ENCODE measurements around the gene PTGR2.
"Not testable (repeated sequence)": the region's sequence is repeated elsewhere in the genome, so short reads cannot be mapped to it uniquely, and the experiment has no call there.

PTGR2 gene

DNA sequence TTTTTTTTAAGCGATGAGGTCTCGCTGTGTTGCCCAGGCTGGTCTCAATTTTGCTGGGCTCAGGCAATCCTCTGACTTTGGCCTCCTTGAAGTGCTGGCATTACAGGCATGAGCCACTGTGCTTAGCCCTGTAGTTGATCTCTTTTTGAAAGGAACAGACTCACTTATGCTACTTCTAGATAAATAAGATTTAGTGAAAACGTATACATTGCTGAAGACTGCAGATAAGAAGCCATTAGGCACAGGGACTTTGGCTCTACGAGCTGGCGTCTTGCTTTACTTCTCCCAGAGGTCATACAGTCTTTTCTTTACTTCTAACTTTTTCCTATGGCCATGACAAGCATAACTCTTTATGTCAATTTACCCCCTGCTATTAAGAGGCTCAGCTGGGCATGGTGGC is 9.4 kb downstream of the PTGR2 start:
- H3K27ac ChIP-seq (ENCODE audit: low read length), result no peak overlapping the region
- peaks cover 4% of the 10 kb centered on the region; the same call in 1 of the 2 replicates for H3K36me3 ChIP-seq (ENCODE audit: control insufficient read depth, insufficient read depth, low read length)
- H3K27me3 ChIP-seq (ENCODE audit: control insufficient read depth, insufficient read depth, low read length), result no peaks in the 10 kb centered on the region
- H3K4me1 ChIP-seq (ENCODE audit: control insufficient read depth, insufficient read depth, low read length), result no peaks in the 10 kb centered on the region
- H3K4me3 ChIP-seq (ENCODE audit: low read length), result no peak overlapping the region
- no peak for DNase-seq (ENCODE audit: low read depth, low spot score)
- no peaks in the 10 kb centered on the region for H3K9me3 ChIP-seq (ENCODE audit: control insufficient read depth, insufficient read depth, low read length)
- WGBS (ENCODE audit: insufficient coverage, insufficient read length), result no CpG with 5 or more reads among the region's 5 CpGs

DNA sequence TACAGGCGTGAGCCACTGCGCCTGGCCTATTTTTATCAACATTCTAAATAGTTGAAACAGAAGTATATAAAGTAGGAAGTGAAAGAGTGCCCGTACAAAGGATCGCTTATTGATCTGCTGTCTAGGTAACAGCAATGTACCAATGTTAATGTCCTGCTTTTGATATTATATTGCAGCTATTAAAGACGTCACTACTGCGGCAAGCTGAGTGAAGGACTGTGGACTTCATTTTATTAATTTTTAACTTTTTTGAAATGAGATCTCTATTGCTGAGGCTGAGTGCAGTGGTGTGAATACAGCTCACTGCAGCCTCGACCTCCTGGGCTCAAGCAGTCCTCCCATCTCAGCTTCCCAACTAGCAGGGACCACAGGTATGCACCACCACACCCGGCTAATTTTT is 10.8 kb downstream of the PTGR2 start:
- Histone ChIP-seq H3K4me3 (ENCODE audit: low read length) (no peak overlapping the region), H3K27me3 (ENCODE audit: control insufficient read depth, insufficient read depth, low read length) (no peaks in the 10 kb centered on the region), H3K4me1 (ENCODE audit: control insufficient read depth, insufficient read depth, low read length) (no peaks in the 10 kb centered on the region), H3K9me3 (ENCODE audit: control insufficient read depth, insufficient read depth, low read length) (no peaks in the 10 kb centered on the region), H3K36me3 (ENCODE audit: control insufficient read depth, insufficient read depth, low read length) (peaks cover 4% of the 10 kb centered on the region; the same call in 1 of the 2 replicates), H3K27ac (ENCODE audit: low read length) (no peak overlapping the region)
- DNase-seq (ENCODE audit: low read depth, low spot score), result no peak
- no CpG with 5 or more reads among the region's 8 CpGs for WGBS (ENCODE audit: insufficient coverage, insufficient read length)

DNA sequence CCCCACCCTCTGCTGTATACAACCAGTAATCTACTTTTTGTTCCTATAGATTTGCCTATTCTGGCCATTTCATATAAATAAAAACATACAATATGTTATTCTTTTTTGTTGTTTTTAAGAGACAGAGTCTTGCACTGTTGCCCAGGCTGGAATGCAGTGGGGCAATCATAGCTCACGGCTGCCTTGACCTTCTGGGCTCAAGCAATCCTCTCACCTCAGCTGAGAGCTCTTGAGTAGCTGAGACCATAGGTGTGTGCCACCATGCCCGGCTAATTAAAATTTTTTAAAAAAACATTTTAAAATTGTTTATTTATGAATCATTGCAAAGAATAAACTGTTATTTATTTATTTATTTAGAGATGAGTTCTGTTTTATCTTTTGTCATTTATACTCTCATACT is 11.6 kb downstream of the PTGR2 start:
- WGBS (ENCODE audit: insufficient coverage, insufficient read length), result no CpG with 5 or more reads among the region's 2 CpGs
- H3K27me3 ChIP-seq (ENCODE audit: control insufficient read depth, insufficient read depth, low read length), result no peaks in the 10 kb centered on the region
- peaks cover 4% of the 10 kb centered on the region; the same call in 1 of the 2 replicates for H3K36me3 ChIP-seq (ENCODE audit: control insufficient read depth, insufficient read depth, low read length)
- no peaks in the 10 kb centered on the region for H3K4me1 ChIP-seq (ENCODE audit: control insufficient read depth, insufficient read depth, low read length)
- no peak overlapping the region for H3K4me3 ChIP-seq (ENCODE audit: low read length)
- no peak overlapping the region for H3K27ac ChIP-seq (ENCODE audit: low read length)
- DNase-seq (ENCODE audit: low read depth, low spot score), result no peak
- no peaks in the 10 kb centered on the region for H3K9me3 ChIP-seq (ENCODE audit: control insufficient read depth, insufficient read depth, low read length)

DNA sequence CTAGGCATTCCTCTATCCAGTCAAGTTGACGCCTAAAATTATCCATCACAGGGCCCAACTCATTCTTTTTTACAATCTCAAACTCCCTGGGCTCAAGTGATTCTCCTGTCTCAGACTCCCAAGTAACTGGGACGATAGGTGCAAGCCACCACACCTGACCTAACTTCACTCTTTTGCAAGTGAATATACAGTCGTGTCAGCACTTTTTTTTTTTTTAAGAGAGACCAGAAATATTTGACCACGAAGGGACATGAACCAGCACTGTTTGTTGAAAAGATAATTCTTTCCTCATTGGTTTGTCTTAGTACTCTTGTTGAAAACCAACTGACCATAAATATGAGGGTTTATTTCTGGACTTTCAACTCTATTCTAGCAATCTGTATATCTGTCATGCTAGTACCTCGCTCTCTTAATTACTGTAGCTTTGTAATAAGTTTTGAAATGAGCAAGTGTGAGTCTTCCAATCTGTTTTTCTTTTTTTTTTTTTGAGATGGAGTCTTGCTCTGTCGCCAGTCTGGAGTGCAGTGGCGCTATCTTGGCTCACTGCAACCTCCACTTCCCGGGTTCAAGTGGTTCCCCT is 14.0 kb downstream of the PTGR2 start:
- peaks cover 4% of the 10 kb centered on the region; the same call in 1 of the 2 replicates for H3K36me3 ChIP-seq (ENCODE audit: control insufficient read depth, insufficient read depth, low read length)
- no peaks in the 10 kb centered on the region for H3K4me1 ChIP-seq (ENCODE audit: control insufficient read depth, insufficient read depth, low read length)
- no peaks in the 10 kb centered on the region for H3K27me3 ChIP-seq (ENCODE audit: control insufficient read depth, insufficient read depth, low read length)
- DNase-seq (ENCODE audit: low read depth, low spot score), result no peak
- no CpG with 5 or more reads among the region's 8 CpGs for WGBS (ENCODE audit: insufficient coverage, insufficient read length)
- no peak overlapping the region for H3K27ac ChIP-seq (ENCODE audit: low read length)
- H3K4me3 ChIP-seq (ENCODE audit: low read length), result no peak overlapping the region
- H3K9me3 ChIP-seq (ENCODE audit: control insufficient read depth, insufficient read depth, low read length), result no peaks in the 10 kb centered on the region

DNA sequence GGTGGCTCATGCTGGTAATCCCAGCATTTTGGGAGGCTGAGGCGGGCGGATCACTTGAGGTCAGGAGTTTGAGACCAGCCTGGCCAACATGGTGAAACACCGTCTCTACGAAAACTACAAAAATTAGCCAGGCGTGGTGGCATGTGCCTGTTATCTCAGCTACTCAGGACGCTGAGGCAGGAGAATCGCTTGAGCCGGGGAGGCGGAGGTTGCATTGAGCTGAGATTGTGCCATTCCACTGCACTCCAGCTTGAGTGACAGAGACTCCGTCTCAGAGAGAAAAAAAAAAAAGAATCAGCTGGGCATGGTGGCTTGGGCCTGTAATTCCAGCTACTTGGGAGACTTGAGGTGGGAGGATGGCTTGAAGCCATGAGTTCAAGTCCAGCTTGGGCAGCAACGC is 18.1 kb downstream of the PTGR2 start:
- H3K27me3 ChIP-seq (ENCODE audit: control insufficient read depth, insufficient read depth, low read length); H3K36me3 ChIP-seq (ENCODE audit: control insufficient read depth, insufficient read depth, low read length); H3K9me3 ChIP-seq (ENCODE audit: control insufficient read depth, insufficient read depth, low read length); DNase-seq (ENCODE audit: low read depth, low spot score); H3K4me3 ChIP-seq (ENCODE audit: low read length); H3K27ac ChIP-seq (ENCODE audit: low read length); H3K4me1 ChIP-seq (ENCODE audit: control insufficient read depth, insufficient read depth, low read length): not testable (repeated sequence)
- WGBS (ENCODE audit: insufficient coverage, insufficient read length), result no CpG with 5 or more reads among the region's 11 CpGs

DNA sequence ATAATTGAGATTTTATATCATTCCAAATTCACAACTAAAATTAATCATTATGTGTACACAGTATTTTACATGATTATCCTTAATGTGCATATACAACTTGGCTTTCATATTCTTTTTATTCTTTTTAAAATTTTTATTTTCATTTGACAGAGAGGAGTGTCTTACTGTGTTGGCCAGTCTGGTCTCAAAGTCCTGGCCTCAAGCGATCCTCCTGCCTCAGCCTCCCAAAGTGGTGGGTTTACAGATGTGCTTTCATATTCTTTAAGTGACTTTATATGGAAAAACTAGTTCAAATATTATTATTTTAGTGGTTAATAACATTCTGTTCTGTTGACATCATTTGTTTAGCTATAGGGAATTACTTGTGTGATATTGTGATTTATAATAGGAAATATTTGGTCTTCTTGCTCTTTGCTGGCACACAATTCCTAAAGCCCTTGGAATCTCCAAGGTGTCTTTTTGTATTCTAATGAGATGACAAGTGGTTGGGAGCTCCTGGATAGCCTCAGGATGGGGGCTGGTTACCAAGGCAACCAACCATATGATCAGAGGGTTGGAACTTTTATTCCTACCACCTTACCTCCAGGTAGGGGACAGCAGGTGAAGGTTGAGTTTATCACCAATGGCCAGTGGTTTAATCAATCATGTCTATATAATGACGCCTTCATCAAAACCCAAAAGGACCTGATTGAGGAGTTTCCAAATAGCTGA is 19.0 kb downstream of the PTGR2 start:
- no peak for DNase-seq (ENCODE audit: low read depth, low spot score)
- no peak overlapping the region for H3K4me3 ChIP-seq (ENCODE audit: low read length)
- H3K36me3 ChIP-seq (ENCODE audit: control insufficient read depth, insufficient read depth, low read length), result no peaks in the 10 kb centered on the region
- H3K4me1 ChIP-seq (ENCODE audit: control insufficient read depth, insufficient read depth, low read length), result no peaks in the 10 kb centered on the region
- H3K27ac ChIP-seq (ENCODE audit: low read length), result no peak overlapping the region
- no peaks in the 10 kb centered on the region for H3K27me3 ChIP-seq (ENCODE audit: control insufficient read depth, insufficient read depth, low read length)
- no CpG with 5 or more reads among the region's 2 CpGs for WGBS (ENCODE audit: insufficient coverage, insufficient read length)
- H3K9me3 ChIP-seq (ENCODE audit: control insufficient read depth, insufficient read depth, low read length), result no peaks in the 10 kb centered on the region

DNA sequence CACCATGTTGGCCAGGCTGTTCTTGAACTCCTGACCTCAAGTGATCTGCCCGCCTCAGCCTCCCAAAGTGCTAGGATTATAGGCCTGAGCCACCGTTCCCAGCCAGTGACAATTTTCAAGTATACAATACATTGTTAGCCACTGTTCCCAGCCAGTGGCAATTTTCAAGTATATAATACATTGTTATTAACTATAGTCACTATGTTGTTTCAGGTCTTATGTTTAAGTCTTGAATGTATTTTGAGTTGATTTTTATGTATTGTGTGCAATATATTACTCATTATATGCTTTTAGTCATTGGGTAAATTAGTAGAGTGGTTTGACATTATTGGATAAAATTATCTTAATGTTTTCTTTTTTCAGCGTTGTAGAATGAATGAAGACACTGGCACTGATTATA is 22.0 kb downstream of the PTGR2 start:
- H3K4me1 ChIP-seq (ENCODE audit: control insufficient read depth, insufficient read depth, low read length), result no peaks in the 10 kb centered on the region
- H3K9me3 ChIP-seq (ENCODE audit: control insufficient read depth, insufficient read depth, low read length), result no peaks in the 10 kb centered on the region
- H3K27me3 ChIP-seq (ENCODE audit: control insufficient read depth, insufficient read depth, low read length), result no peaks in the 10 kb centered on the region
- no peaks in the 10 kb centered on the region for H3K36me3 ChIP-seq (ENCODE audit: control insufficient read depth, insufficient read depth, low read length)
- no CpG with 5 or more reads among the region's 3 CpGs for WGBS (ENCODE audit: insufficient coverage, insufficient read length)
- no peak overlapping the region for H3K27ac ChIP-seq (ENCODE audit: low read length)
- H3K4me3 ChIP-seq (ENCODE audit: low read length), result no peak overlapping the region
- no peak for DNase-seq (ENCODE audit: low read depth, low spot score)

DNA sequence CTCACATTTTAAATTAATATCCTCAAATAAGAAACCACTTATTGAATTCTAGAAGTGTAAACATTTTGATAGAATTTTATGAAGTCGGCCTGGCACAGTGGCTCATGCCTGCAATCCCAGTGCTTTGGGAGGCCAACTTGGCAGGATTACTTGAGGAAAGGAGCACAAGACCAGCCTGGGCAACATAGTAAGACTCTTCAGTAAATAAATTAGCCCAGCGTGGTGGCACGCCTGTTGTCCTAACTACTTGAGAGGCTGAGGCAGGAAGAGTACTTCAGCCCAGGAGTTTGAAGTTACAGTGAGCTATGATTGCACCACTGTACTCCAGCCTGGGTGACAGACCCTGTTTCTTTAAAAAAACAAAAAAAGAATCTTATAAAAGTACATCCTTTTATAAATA is 26.2 kb downstream of the PTGR2 start:
- WGBS (ENCODE audit: insufficient coverage, insufficient read length), result no CpG with 5 or more reads among the region's 3 CpGs

DNA sequence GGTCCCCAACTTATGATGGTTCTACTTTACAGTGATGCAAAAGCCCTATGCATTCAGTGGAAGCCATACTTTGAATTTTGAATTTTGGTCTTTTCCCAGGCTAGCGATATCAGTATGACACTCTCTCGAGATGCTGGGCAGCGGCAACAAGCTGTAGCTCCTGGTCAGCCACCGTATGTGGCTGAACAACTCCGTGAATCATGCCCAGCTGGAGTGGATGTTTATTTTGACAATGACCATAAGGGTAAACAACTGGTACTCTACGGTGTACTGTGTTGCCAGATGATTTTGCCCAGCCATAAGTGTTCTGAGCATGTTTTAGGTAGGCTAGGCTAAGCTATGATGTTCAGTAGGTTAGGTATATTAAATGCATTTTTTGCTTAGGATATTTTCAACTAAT is 26.8 kb downstream of the PTGR2 start:
- DNase-seq (ENCODE audit: low read depth, low spot score), result no peak
- no peaks in the 10 kb centered on the region for H3K9me3 ChIP-seq (ENCODE audit: control insufficient read depth, insufficient read depth, low read length)
- no CpG with 5 or more reads among the region's 6 CpGs for WGBS (ENCODE audit: insufficient coverage, insufficient read length)
- no peak overlapping the region for H3K4me3 ChIP-seq (ENCODE audit: low read length)
- no peaks in the 10 kb centered on the region for H3K27me3 ChIP-seq (ENCODE audit: control insufficient read depth, insufficient read depth, low read length)
- H3K36me3 ChIP-seq (ENCODE audit: control insufficient read depth, insufficient read depth, low read length), result no peaks in the 10 kb centered on the region
- no peak overlapping the region for H3K27ac ChIP-seq (ENCODE audit: low read length)
- no peaks in the 10 kb centered on the region for H3K4me1 ChIP-seq (ENCODE audit: control insufficient read depth, insufficient read depth, low read length)

More for the DNA sequence above, 26.2 kb downstream of the PTGR2 start:
- no peaks in the 10 kb centered on the region for H3K4me1 ChIP-seq (ENCODE audit: control insufficient read depth, insufficient read depth, low read length)
- no peaks in the 10 kb centered on the region for H3K36me3 ChIP-seq (ENCODE audit: control insufficient read depth, insufficient read depth, low read length)
- H3K27me3 ChIP-seq (ENCODE audit: control insufficient read depth, insufficient read depth, low read length), result no peaks in the 10 kb centered on the region
- no peaks in the 10 kb centered on the region for H3K9me3 ChIP-seq (ENCODE audit: control insufficient read depth, insufficient read depth, low read length)
- H3K4me3 ChIP-seq (ENCODE audit: low read length), result no peak overlapping the region
- H3K27ac ChIP-seq (ENCODE audit: low read length), result no peak overlapping the region
- no peak for DNase-seq (ENCODE audit: low read depth, low spot score)

DNA sequence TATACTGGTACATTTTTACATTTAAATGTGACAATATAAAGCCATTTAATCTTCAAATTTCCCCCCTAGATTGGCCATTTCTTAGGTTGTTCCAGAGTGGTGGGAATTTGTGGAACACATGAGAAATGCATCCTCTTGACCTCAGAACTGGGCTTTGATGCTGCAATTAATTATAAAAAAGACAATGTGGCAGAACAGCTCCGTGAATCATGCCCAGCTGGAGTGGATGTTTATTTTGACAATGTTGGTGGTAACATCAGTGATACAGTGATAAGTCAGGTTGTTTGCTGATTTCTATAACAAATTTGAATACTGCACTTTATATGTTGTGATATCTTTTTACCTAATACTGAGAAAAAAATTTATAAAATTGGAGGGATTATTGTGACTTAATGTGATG is 27.4 kb downstream of the PTGR2 start:
- WGBS (ENCODE audit: insufficient coverage, insufficient read length), result no CpG with 5 or more reads among the region's 1 CpG
- Histone ChIP-seq H3K4me3 (ENCODE audit: low read length) (no peak overlapping the region), H3K4me1 (ENCODE audit: control insufficient read depth, insufficient read depth, low read length) (no peaks in the 10 kb centered on the region), H3K9me3 (ENCODE audit: control insufficient read depth, insufficient read depth, low read length) (no peaks in the 10 kb centered on the region), H3K36me3 (ENCODE audit: control insufficient read depth, insufficient read depth, low read length) (no peaks in the 10 kb centered on the region), H3K27me3 (ENCODE audit: control insufficient read depth, insufficient read depth, low read length) (no peaks in the 10 kb centered on the region), H3K27ac (ENCODE audit: low read length) (no peak overlapping the region)
- no peak for DNase-seq (ENCODE audit: low read depth, low spot score)
